ENCODE results near the gene RBM19.

DNA sequence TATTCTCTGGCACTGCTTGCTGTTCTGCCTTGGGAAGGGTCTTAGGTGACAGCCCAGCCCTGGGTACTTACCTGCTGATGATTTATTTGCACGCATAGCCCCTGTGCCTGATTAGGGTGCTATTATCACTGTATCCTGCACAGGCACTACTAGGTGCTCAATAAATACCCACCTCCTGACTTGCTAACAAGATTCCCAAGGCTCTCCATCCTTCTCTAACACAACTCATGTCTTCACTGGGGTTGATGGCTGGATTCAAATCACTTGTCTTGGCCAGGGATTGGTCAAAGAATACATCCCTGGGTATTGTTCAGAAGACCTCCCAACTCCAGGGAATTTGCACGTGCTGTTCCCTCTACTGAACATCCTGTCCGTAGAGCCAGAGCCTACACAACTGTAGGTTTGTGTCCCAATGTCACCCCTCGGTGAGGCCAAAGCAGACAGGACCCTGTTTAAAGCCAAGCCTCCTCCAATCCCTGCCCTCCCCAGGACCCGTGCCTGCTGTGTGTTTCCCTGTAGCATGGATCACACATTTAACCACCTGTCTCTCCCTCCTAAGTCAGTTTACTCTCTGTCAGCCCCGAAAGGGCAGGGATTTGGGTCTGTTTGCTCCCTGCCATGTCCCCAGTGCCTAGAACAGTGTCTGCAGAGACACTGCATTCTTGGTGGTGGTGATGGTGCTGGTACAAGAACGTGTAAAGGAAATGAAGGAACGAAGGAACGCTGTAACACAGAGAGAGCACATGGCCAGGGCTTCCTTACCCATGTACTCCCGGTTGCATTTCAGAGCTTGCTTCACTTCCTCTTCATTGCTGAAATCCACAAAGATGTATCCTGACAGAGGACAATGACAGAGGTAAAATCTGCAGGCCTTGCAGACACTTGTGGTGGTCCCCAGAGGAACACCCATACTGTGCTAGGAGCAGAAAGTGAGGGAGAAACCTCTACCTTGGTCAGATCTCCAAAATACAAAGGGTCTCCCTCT, 16.5 kb downstream of the RBM19 start:
- TF ChIP-seq, protein P1, sequence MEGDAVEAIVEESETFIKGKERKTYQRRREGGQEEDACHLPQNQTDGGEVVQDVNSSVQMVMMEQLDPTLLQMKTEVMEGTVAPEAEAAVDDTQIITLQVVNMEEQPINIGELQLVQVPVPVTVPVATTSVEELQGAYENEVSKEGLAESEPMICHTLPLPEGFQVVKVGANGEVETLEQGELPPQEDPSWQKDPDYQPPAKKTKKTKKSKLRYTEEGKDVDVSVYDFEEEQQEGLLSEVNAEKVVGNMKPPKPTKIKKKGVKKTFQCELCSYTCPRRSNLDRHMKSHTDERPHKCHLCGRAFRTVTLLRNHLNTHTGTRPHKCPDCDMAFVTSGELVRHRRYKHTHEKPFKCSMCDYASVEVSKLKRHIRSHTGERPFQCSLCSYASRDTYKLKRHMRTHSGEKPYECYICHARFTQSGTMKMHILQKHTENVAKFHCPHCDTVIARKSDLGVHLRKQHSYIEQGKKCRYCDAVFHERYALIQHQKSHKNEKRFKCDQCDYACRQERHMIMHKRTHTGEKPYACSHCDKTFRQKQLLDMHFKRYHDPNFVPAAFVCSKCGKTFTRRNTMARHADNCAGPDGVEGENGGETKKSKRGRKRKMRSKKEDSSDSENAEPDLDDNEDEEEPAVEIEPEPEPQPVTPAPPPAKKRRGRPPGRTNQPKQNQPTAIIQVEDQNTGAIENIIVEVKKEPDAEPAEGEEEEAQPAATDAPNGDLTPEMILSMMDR (IDR thresholded peaks at IDR 0.05 in 8 of 11, conservative IDR thresholded peaks at IDR 0.05 in 3 of 11) = no peak
- no peak for TF ChIP-seq POLR2A (IDR thresholded peaks at IDR 0.05)
- TF ChIP-seq POLR2AphosphoS5 (IDR thresholded peaks at IDR 0.05) = no peak
